ENCODE results near the gene OIT3.

- TF ChIP-seq CTCF (IDR thresholded peaks at IDR 0.05; ENCODE audit: control extremely low read depth in 1 of 3, insufficient read depth in 1 of 3, low read depth in 1 of 3, low read length in 3 of 3) (no peak), BACH1 (IDR thresholded peaks at IDR 0.05; ENCODE audit: low read length) (no peak), PHF8 (conservative IDR thresholded peaks at IDR 0.05; ENCODE audit: low read depth, low read length) (no peak), ATF3 (IDR thresholded peaks at IDR 0.05; ENCODE audit: insufficient read depth, low read depth, low read length) (no peak), POLR2A (IDR thresholded peaks at IDR 0.05; ENCODE audit: control extremely low read depth in 1 of 2, low read depth in 2 of 2, low read length in 2 of 2) (no peak)
Observed at GRCh38 chr10:72852508-72852907, 41.0 kb upstream of the OIT3 start.

Measured in H1 (cell line).